GM19193 (cell line): Measurements from ENCODE around the gene OR4A16.

Experiments
- POLR2A ChIP-seq: IDR thresholded peaks from 4 replicates; pipeline ENCODE4 v1.6.1; 2011; ENCODE audit not compliant: insufficient read depth, insufficient read length; ENCODE audit errors: extremely low read depth

The OR4A16 gene, protein sequence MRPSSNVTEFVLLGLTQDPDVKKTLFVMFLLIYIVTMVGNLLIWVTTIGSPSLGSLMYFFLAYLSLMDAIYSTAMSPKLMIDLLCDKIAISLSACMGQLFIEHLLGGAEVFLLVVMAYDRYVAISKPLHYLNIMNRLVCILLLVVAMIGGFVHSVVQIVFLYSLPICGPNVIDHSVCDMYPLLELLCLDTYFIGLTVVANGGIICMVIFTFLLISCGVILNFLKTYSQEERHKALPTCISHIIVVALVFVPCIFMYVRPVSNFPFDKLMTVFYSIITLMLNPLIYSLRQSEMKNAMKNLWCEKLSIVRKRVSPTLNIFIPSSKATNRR

DNA sequence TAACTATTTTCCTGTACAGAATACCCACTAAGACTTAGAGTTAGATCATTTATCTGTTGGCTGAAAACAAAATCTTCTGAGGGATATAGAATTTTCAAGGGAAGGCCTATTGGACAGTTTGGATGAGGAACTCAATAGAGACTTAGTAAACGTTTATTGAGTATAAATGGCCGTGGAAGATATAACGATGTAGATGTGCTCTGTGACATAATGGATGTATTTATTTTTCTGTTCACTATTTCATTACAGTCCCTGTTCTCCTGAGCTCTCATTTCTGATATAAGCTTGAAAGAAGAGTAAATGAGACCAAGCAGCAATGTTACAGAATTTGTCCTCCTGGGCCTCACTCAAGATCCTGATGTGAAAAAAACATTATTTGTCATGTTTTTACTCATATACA, at the start of gene OR4A16:
Gene OR4A16, plus strand, starts transcription at position 301 of the 400 bp plus-strand sequence. Its CDS starts 0 bp downstream, at position 301.
- TF ChIP-seq POLR2A = no peak

DNA sequence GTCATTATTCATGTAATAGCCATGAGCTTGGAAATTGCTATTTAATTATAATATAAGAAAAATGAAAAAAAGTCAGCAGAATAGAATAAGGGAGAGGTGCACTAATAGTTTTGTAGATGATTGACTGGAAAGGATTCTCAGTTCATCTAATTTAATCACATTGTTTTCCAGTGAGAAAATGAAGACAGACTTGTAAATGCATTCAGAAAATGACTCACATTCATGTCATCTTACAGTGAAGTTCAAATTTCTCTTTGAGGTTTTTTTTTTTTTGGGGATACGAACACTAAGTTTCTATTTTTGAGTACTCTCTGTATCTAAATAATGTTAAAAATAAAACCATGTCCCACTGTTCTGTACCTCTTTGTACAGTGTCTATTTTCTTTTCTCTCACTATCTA, 18.5 kb upstream of the OR4A16 start:
- no peak for TF ChIP-seq POLR2A

DNA sequence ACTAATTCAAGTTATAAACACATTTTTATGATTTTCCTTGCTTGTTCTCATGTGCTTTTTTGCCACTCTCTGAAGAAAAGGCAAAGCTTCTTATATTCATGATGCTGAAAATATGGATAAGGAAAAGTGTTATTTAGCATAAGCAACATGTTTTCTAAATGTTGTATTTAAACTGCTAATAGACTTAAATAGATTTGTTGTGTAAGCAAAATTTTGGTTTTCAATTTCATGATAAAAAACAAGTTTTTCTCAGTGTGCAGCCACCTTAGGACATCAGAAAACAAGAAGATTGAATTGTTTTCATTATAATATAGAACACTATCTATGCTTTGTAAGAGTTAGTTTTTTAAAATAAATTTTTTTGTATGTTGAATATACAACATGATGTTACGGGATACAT, 2.3 kb downstream of the OR4A16 start:
- TF ChIP-seq POLR2A = no peak

DNA sequence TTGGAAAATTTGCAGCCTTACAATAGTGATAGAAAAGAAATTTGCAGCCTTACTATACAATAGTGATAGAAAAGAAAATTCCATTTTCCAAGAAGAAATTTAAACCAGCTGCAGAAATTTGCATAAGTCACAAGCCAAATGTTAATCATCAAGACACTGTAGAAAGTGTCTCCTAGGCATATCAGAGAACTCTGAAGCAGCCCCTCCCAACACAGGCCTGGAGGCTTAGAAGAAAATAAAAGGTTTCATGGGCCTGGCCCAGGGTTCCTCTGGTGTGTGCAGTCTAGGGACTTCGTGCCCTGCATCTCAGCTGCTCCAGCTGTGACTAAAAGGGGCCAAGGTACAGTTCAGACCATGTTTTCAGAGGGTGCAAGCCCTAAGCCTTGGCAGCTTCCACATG, 6.0 kb downstream of the OR4A16 start:
- no peak for TF ChIP-seq POLR2A

DNA sequence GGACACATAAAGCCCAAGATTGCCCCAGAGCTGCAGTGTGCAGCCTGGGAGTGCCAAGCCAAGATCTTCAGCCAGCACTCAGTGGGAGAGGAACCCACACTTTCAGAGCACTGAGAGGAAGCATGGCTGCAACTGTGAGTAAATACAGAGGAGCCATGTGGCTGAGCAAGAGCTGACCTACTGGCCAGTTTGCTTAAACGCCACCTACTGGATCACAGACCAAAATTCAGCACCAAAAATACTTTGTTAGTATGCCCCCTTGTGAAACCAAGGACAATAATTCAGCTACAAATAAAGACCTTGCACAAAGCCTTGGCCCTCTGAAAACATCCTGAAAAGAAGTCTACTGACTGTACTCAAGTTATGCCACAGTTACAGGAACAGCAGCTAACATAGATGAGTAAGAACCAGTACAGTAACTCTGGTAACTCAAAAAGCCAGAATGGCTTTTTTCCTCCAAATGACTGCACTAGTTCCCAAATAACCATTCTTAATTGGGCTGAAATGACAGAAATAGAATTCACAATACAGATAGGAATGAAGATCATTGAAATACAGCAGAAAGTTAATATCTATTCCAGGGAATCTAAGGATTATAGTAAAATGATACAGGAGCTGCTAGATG, 14.7 kb downstream of the OR4A16 start:
- no peak for TF ChIP-seq POLR2A

DNA sequence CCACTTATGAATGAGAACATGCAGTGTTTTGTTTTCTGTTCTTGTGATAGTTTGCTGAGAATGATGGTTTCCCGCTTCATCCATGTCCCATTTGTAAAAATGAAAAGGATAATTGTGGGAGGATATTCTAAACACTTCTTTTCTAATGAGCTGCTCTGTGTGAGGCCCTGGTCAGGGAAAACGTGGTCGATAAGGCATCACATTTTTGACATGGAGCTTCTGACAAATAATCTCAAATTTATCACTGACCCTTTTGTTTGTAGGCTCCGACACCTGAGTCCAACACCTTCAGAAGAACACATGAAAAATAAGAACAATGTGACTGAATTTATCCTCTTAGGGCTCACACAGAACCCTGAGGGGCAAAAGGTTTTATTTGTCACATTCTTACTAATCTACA, 24.7 kb downstream of the OR4A16 start, which contains the start of gene OR4A15:
Gene OR4A15, plus strand, starts transcription at position 301 of the 400 bp plus-strand sequence. Its CDS starts 0 bp downstream, at position 301.
- no peak for TF ChIP-seq POLR2A
